ENCODE data around the gene ZBTB11. TPM values are rescaled to one million over a fixed set of nuclear protein-coding genes. Genes with fewer than 3 reads are reported as not detected.
A peak's percentile ranks its signal among the peaks of the same experiment; 100 is the strongest.

ZBTB11 gene
- total RNA-seq, 2 donors from 2014 or later = 16.8 to 20.9 TPM

GRCh38 chr3:101635954-101636798 lies 40.8 kb downstream of the ZBTB11 start:
- peak; percentile 92 for DNase-seq
- Mint-ChIP-seq H3K4me3 (no peak overlapping the region), H3K9me3 (no peaks in the 10 kb centered on the region), H3K27ac (no peak overlapping the region), H3K36me3 (ENCODE audit: low read depth) (peaks cover 11% of the 10 kb centered on the region), H3K27me3 (ENCODE audit: insufficient read depth) (no peaks in the 10 kb centered on the region), H3K4me1 (peaks cover 50% of the 10 kb centered on the region)
- Histone ChIP-seq H3K4me3 (ENCODE audit: low read length) (no peak overlapping the region), H3K27ac (ENCODE audit: low read depth, low read length) (no peak overlapping the region), H3K9me3 (ENCODE audit: control insufficient read depth, low read length) (no peaks in the 10 kb centered on the region), H3K27me3 (ENCODE audit: control insufficient read depth, insufficient read depth, low read length, poor library complexity, severe bottlenecking) (no peaks in the 10 kb centered on the region), H3K36me3 (ENCODE audit: control insufficient read depth, insufficient read depth, low read length) (no peaks in the 10 kb centered on the region), H3K4me1 (ENCODE audit: control insufficient read depth, insufficient read depth, low read length) (peaks cover 34% of the 10 kb centered on the region), H3K9ac (ENCODE audit: extremely low read depth, low read length, poor library complexity, severe bottlenecking) (no peak overlapping the region)
- 62 to 64% methylated on average over 12 to 18 of the region's 18 CpGs for WGBS, 2 experiments (ENCODE audit: insufficient coverage in 1 of 2, insufficient read length in 1 of 2)
- TF ChIP-seq CTCF (conservative IDR thresholded peaks at IDR 0.05) = peak; percentile 90

GRCh38 chr3:101635345-101635744 lies 41.6 kb downstream of the ZBTB11 start:
- WGBS, 2 experiments (ENCODE audit: insufficient coverage in 1 of 2, insufficient read length in 1 of 2) = 87 to 91% methylated on average over 9 of the region's 9 CpGs
- no peak overlapping the region for H3K9ac ChIP-seq (ENCODE audit: extremely low read depth, low read length, poor library complexity, severe bottlenecking)
- peak overlapping the region; percentile 64 for H3K4me3 ChIP-seq (ENCODE audit: low read length)
- Mint-ChIP-seq H3K36me3 (ENCODE audit: low read depth) (peaks cover 4% of the 10 kb centered on the region), H3K4me3 (peak overlapping the region; percentile 53), H3K9me3 (no peaks in the 10 kb centered on the region), H3K27ac (peak overlapping the region; percentile 24), H3K27me3 (ENCODE audit: insufficient read depth) (no peaks in the 10 kb centered on the region), H3K4me1 (peaks cover 45% of the 10 kb centered on the region)
- no peak overlapping the region for H3K27ac ChIP-seq (ENCODE audit: low read depth, low read length)
- no peaks in the 10 kb centered on the region for H3K36me3 ChIP-seq (ENCODE audit: control insufficient read depth, insufficient read depth, low read length)
- no peak for TF ChIP-seq CTCF (conservative IDR thresholded peaks at IDR 0.05)
- H3K4me1 ChIP-seq (ENCODE audit: control insufficient read depth, insufficient read depth, low read length) = peaks cover 29% of the 10 kb centered on the region
- no peaks in the 10 kb centered on the region for H3K9me3 ChIP-seq (ENCODE audit: control insufficient read depth, low read length)
- DNase-seq = no peak
- H3K27me3 ChIP-seq (ENCODE audit: control insufficient read depth, insufficient read depth, low read length, poor library complexity, severe bottlenecking) = no peaks in the 10 kb centered on the region

GRCh38 chr3:101634591-101635196 lies 42.2 kb downstream of the ZBTB11 start:
- H3K4me3 Mint-ChIP-seq = peak overlapping the region; percentile 53
- no peak for TF ChIP-seq CTCF (conservative IDR thresholded peaks at IDR 0.05)
- Histone ChIP-seq H3K36me3 (ENCODE audit: control insufficient read depth, insufficient read depth, low read length) (no peaks in the 10 kb centered on the region), H3K27ac (ENCODE audit: low read depth, low read length) (no peak overlapping the region), H3K27me3 (ENCODE audit: control insufficient read depth, insufficient read depth, low read length, poor library complexity, severe bottlenecking) (no peaks in the 10 kb centered on the region), H3K4me1 (ENCODE audit: control insufficient read depth, insufficient read depth, low read length) (peaks cover 29% of the 10 kb centered on the region), H3K9ac (ENCODE audit: extremely low read depth, low read length, poor library complexity, severe bottlenecking) (no peak overlapping the region), H3K9me3 (ENCODE audit: control insufficient read depth, low read length) (no peaks in the 10 kb centered on the region), H3K4me3 (ENCODE audit: low read length) (peak overlapping the region; percentile 64)
- peaks cover 3% of the 10 kb centered on the region for H3K36me3 Mint-ChIP-seq (ENCODE audit: low read depth)
- no peaks in the 10 kb centered on the region for H3K9me3 Mint-ChIP-seq
- H3K27ac Mint-ChIP-seq = peak overlapping the region; percentile 24
- H3K4me1 Mint-ChIP-seq = peaks cover 49% of the 10 kb centered on the region
- WGBS, 2 experiments (ENCODE audit: insufficient coverage in 1 of 2, insufficient read length in 1 of 2) = 90 to 93% methylated on average over 8 to 9 of the region's 9 CpGs
- no peaks in the 10 kb centered on the region for H3K27me3 Mint-ChIP-seq (ENCODE audit: insufficient read depth)
- peak; percentile 6 for DNase-seq

Data from endodermal cell (in vitro differentiated cells).